Kidney epithelial cell (primary cell): ENCODE measurements around the gene FUBP1. TPM values are rescaled to one million over a fixed set of nuclear protein-coding genes. Genes with fewer than 3 reads are reported as not detected.
"Not testable (repeated sequence)": the region's sequence is repeated elsewhere in the genome, so short reads cannot be mapped to it uniquely, and the experiment has no call there.

Experiments used
- DNase-seq: peaks from one replicate; pipeline ENCODE4 v3.0.0-alpha.2; 2010; ENCODE audit warnings: low read depth
- H3K27me3 ChIP-seq: 2 replicates; pipeline ENCODE4 v1.6.0; 2011; ENCODE audit warnings: low read length; ENCODE audit not compliant: control insufficient read depth, insufficient read depth
- H3K36me3 ChIP-seq: 2 replicates; pipeline ENCODE4 v1.5.1; 2011; ENCODE audit warnings: low read length; ENCODE audit not compliant: control insufficient read depth, insufficient read depth
- H3K4me3 ChIP-seq: 2 replicates; pipeline ENCODE4 v1.5.1; 2011; ENCODE audit warnings: low read depth, mild to moderate bottlenecking, control low read depth, low read length
- total RNA-seq: library from RNA; depleted of rRNA; stranded (reverse); fragments of >200 nt; gene quantifications from 2 replicates; pipeline ENCODE4 v1.2.3, GENCODE V29; 2015
- TF ChIP-seq, protein P1 (sequence below): IDR thresholded peaks from 2 replicates; pipeline ENCODE4 v1.5.1; 2011; ENCODE audit warnings: mild to moderate bottlenecking, moderate library complexity, low read length, control low read depth, inconsistent platforms; ENCODE audit not compliant: insufficient read depth, poor library complexity, severe bottlenecking

The FUBP1 gene
- total RNA-seq, 1 donor from 2014 or later: 102 TPM

DNA sequence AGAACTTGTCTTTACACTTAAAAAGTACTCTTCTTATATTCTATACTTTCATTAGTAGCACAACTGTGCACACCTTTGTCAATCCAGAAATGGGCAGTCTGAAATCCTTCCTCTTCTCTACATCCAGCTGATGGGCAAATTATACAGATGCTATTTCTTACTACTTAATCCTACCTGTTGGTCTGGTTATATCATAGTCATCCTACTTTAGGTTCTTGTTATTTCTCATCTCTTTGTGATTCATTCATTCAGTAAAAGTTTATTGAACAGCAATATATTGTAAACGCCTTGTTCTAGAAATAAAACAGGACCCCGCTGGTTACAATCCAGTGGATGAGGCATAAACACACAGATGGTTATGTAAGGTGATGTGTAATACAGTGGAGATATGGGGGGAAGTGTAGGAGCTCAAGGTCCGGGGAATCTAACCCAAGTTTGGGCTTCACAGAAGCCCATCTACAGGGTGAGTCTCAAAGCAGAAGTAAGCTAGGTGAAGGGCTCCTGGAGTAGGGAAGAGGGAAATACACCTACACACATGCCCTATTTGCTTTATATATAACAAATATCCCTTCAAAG lies 11.8 kb upstream of the FUBP1 start:
- TF ChIP-seq, protein P1, sequence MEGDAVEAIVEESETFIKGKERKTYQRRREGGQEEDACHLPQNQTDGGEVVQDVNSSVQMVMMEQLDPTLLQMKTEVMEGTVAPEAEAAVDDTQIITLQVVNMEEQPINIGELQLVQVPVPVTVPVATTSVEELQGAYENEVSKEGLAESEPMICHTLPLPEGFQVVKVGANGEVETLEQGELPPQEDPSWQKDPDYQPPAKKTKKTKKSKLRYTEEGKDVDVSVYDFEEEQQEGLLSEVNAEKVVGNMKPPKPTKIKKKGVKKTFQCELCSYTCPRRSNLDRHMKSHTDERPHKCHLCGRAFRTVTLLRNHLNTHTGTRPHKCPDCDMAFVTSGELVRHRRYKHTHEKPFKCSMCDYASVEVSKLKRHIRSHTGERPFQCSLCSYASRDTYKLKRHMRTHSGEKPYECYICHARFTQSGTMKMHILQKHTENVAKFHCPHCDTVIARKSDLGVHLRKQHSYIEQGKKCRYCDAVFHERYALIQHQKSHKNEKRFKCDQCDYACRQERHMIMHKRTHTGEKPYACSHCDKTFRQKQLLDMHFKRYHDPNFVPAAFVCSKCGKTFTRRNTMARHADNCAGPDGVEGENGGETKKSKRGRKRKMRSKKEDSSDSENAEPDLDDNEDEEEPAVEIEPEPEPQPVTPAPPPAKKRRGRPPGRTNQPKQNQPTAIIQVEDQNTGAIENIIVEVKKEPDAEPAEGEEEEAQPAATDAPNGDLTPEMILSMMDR: no peak
- H3K27me3 ChIP-seq: no peaks in the 10 kb centered on the region
- no peak for DNase-seq
- no peaks in the 10 kb centered on the region for H3K36me3 ChIP-seq
- no peak overlapping the region for H3K4me3 ChIP-seq

DNA sequence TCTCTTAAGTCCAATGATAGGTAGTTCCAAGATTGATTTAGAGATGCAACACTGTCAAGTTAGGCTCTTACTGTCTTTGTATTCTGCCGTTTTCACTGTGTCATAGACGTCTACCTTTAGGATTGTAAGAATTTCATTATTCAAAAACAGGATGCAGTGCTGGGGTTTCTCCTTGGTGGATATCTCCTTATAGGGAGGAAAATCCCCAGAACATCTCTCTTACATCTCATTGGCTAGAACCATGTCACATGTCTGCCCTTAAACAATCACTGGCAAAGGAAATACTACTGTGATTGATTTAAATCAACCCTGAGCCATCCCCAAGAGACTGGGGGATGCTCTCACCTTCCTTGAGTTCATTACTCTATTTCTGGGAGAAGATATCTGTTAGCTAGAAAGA lies 10.9 kb upstream of the FUBP1 start:
- no peak for DNase-seq
- no peaks in the 10 kb centered on the region for H3K27me3 ChIP-seq
- TF ChIP-seq, protein P1: no peak
- no peak overlapping the region for H3K4me3 ChIP-seq
- no peaks in the 10 kb centered on the region for H3K36me3 ChIP-seq

DNA sequence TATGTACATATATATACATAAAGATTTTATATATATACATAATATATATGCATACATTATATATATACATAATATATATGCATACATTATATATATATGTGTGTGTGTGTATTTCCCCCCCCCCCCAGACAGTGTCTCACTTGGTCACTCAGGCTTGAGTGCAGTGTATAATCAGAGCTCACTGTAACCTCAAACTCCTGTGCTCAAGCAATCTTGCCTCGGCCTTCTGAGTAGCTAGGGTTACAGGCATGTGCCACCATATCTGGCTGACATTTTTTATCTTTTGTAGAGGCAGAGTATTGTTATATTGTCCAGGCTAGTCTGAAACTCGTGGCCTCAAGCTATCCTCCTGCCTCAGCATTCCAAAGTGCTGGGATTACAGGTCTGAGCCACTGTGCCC lies 9.0 kb upstream of the FUBP1 start:
- TF ChIP-seq, protein P1: no peak
- Histone ChIP-seq H3K27me3 (no peaks in the 10 kb centered on the region), H3K4me3 (no peak overlapping the region), H3K36me3 (no peaks in the 10 kb centered on the region)
- no peak for DNase-seq

DNA sequence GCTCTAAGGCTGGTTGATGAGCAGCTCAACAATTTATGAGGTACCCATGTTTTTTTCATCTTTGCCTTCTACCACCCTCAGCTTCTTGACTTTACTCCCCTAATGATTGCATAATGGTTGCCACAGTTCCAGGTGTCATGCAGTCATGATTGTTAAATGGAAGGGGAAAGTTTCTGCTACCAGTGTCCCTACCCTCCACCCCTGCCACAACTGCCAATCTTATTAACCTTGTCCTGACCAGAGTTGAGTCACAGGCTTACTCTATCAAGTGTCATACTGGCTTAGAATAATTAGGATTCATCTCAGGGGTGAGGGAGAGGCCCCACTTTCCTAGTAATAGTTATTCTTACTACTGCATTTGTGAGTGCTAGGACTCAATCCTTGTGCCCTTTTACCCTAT lies 7.9 kb upstream of the FUBP1 start:
- no peak for DNase-seq
- H3K36me3 ChIP-seq: no peaks in the 10 kb centered on the region
- H3K4me3 ChIP-seq: no peak overlapping the region
- TF ChIP-seq, protein P1: no peak
- H3K27me3 ChIP-seq: no peaks in the 10 kb centered on the region

DNA sequence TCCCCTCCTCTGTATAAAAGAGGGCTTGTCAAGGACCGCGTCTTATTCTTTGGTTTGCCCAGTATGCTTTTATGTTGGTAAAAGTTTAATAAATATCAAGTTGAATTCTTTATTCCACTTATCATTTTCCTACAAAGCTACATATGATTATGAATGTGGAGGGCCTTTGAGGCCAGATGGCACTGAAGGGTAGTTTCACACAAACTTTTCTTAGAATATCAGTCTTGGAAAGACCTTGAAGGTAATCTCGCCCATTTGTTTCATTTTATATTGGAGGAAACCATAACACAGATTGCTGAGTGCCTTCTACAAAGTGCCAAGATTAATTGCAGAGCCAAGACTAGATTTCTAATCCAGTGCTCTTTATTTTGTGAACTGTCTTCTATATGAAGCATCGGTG lies 5.8 kb upstream of the FUBP1 start:
- TF ChIP-seq, protein P1: no peak
- no peaks in the 10 kb centered on the region for H3K27me3 ChIP-seq
- no peak for DNase-seq
- H3K4me3 ChIP-seq: no peak overlapping the region
- H3K36me3 ChIP-seq: no peaks in the 10 kb centered on the region

DNA sequence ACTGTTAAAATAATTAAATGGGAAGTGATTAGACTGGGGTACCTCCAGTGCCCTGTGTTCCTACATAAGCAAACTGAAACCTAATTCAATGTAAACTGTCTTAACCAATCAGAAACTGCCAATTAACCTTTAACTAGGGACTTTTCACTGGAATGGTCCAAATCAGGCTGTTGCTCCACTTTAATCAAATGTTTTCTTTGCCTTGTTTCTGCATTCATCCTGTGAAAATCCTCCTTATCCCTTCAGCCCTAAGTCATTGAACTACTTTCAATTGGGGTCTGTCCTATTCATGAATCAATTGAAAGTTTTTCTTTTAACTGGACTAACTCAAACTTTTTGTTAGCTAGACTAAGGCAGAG lies 5.1 kb upstream of the FUBP1 start:
- TF ChIP-seq, protein P1: no peak
- no peak for DNase-seq
- Histone ChIP-seq H3K36me3 (no peaks in the 10 kb centered on the region), H3K4me3 (no peak overlapping the region), H3K27me3 (no peaks in the 10 kb centered on the region)

DNA sequence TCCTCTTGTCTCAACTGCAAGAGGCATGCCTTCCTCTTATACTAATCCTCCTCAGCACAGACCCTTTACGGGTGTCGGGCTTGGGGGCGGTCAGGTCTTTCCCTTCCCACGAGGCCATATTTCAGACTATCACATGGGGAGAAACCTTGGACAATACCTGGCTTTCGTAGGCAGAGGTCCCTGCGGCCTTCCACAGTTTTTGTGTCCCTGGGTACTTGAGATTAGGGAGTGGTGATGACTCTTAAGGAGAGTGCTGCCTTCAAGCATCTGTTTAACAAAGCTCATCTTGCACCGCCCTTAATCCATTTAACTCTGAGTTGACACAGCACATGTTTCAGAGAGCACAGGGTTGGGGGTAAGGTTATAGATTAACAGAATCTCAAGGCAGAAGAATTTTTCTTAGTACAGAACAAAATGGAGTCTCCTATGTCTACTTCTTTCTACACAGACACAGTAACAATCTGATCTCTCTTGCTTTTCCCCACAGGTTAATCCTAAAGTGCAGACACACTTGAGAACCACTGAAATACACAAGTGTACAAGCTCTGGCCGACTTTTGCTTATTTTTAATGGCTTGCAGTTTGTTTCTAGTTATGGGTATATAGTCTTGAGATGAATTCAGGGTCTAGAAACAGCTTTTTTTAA lies 4.6 kb upstream of the FUBP1 start:
- H3K27me3 ChIP-seq, H3K4me3 ChIP-seq, H3K36me3 ChIP-seq, DNase-seq: not testable (repeated sequence)
